WTC11 (cell line): ENCODE data around the gene NUP98. TPM values are rescaled to one million over a fixed set of nuclear protein-coding genes. Genes with fewer than 3 reads are reported as not detected.
A peak's percentile ranks its signal among the peaks of the same experiment; 100 is the strongest.

ENCODE experiments used
- ATAC-seq: fragments of 200-7000 bp; cut with Tn5 transposase; 2 replicates; pipeline ENCODE4 v1.10.0; 2021; ENCODE audit warnings: mild to moderate bottlenecking, moderate library complexity
- CTCF ChIA-PET: fragments of 300-600 bp; sonication (Branson Sonifier 250); formaldehyde crosslinking; loops from one replicate; lab custom pipeline; 2021; ENCODE audit warnings: antibody characterized with exemption; lab: Charles Lee
- POLR2A ChIA-PET: fragments of 350-600 bp; sonication (Branson Sonifier 250); formaldehyde crosslinking; loops from one replicate; lab custom pipeline; 2021; ENCODE audit warnings: antibody characterized with exemption; lab: Charles Lee
- DNase-seq: peaks from one replicate; pipeline ENCODE4 v3.0.0; 2021; ENCODE audit warnings: low spot score
- H3K27ac Mint-ChIP-seq: 2 replicates; pipeline ENCODE4 v1.8.0; 2021; ENCODE audit warnings: mixed read lengths
- H3K27me3 Mint-ChIP-seq: 2 replicates; pipeline ENCODE4 v1.8.0; 2021; ENCODE audit warnings: low read depth, mild to moderate bottlenecking, moderate library complexity, mixed read lengths
- H3K36me3 Mint-ChIP-seq: 2 replicates; pipeline ENCODE4 v1.8.0; 2021; ENCODE audit warnings: mixed read lengths
- H3K4me1 Mint-ChIP-seq: 2 replicates; pipeline ENCODE4 v1.8.0; 2022; ENCODE audit warnings: mixed read lengths
- H3K4me3 Mint-ChIP-seq: 2 replicates; pipeline ENCODE4 v1.8.0; 2021; ENCODE audit warnings: mild to moderate bottlenecking, moderate library complexity, mixed read lengths
- H3K9me3 Mint-ChIP-seq: 2 replicates; pipeline ENCODE4 v1.8.0; 2021; ENCODE audit warnings: mixed read lengths
- CREB1 ChIP-seq: sonication (generic); formaldehyde crosslinking; IDR thresholded peaks from 2 replicates; pipeline ENCODE4 v1.8.0; 2023; ENCODE audit warnings: mild to moderate bottlenecking, missing genetic modification reagents
- FOXJ3 ChIP-seq: sonication (generic); formaldehyde crosslinking; IDR thresholded peaks from 2 replicates; pipeline ENCODE4 v1.9.0; 2021; ENCODE audit warnings: missing genetic modification reagents, mild to moderate bottlenecking, borderline replicate concordance
- IRF1 ChIP-seq: sonication (generic); formaldehyde crosslinking; IDR thresholded peaks from 2 replicates; pipeline ENCODE4 v1.8.0; 2023; ENCODE audit warnings: missing genetic modification reagents
- KAT7 ChIP-seq: sonication (generic); formaldehyde crosslinking; IDR thresholded peaks from 2 replicates; pipeline ENCODE4 v1.8.1; 2023; ENCODE audit warnings: missing genetic modification reagents, mild to moderate bottlenecking, borderline replicate concordance
- NFYB ChIP-seq: sonication (generic); formaldehyde crosslinking; conservative IDR thresholded peaks from 2 replicates; pipeline ENCODE4 v1.8.0; 2022; ENCODE audit warnings: low read depth, missing genetic modification reagents
- ZNF121 ChIP-seq: sonication (generic); formaldehyde crosslinking; IDR thresholded peaks from 2 replicates; pipeline ENCODE4 v1.8.0; 2023; ENCODE audit warnings: missing genetic modification reagents
- ZNF138 ChIP-seq: sonication (generic); formaldehyde crosslinking; conservative IDR thresholded peaks from 2 replicates; pipeline ENCODE4 v1.8.1; 2022; ENCODE audit warnings: mild to moderate bottlenecking, moderate library complexity, missing genetic modification reagents
- ZNF219 ChIP-seq: sonication (generic); formaldehyde crosslinking; IDR thresholded peaks from 2 replicates; pipeline ENCODE4 v1.8.0; 2023; ENCODE audit warnings: missing genetic modification reagents, mild to moderate bottlenecking, borderline replicate concordance
- ZNF263 ChIP-seq: sonication (generic); formaldehyde crosslinking; IDR thresholded peaks from 2 replicates; pipeline ENCODE4 v1.8.1; 2022; ENCODE audit warnings: low read depth, mild to moderate bottlenecking, moderate library complexity, missing genetic modification reagents
- ZNF532 ChIP-seq: fragments of 250-450 bp; sonication (Bioruptor Pico); IDR thresholded peaks from 2 replicates; pipeline ENCODE4 v1.9.0; 2021; ENCODE audit warnings: mild to moderate bottlenecking, borderline replicate concordance
- total RNA-seq: library from RNA; stranded (reverse); gene quantifications from 3 replicates; pipeline ENCODE4 v1.2.3, GENCODE V29; 2021
- TF ChIP-seq, protein P1 (sequence below): fragments of 250-450 bp; sonication (Bioruptor Pico); IDR thresholded peaks from 2 replicates; pipeline ENCODE4 v1.9.0; 2021; ENCODE audit warnings: moderate library complexity, mild to moderate bottlenecking, inconsistent platforms, borderline replicate concordance

The NUP98 gene
- total RNA-seq, 1 experiment from 2014 or later: 81.4 TPM

- TF ChIP-seq, protein P1, sequence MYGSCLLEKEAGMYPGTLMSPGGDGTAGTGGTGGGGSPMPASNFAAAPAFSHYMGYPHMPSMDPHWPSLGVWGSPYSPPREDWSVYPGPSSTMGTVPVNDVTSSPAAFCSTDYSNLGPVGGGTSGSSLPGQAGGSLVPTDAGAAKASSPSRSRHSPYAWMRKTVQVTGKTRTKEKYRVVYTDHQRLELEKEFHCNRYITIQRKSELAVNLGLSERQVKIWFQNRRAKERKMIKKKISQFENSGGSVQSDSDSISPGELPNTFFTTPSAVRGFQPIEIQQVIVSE (CRISPR knock-in tag): no peak
- no peak for TF ChIP-seq FOXJ3
- TF ChIP-seq ZNF532 (CRISPR knock-in tag): no peak
- TF ChIP-seq ZNF219: no peak
These were observed 32.7 kb upstream of the NUP98 start (continued) for GRCh38 chr11:3830088-3830487.

DNA sequence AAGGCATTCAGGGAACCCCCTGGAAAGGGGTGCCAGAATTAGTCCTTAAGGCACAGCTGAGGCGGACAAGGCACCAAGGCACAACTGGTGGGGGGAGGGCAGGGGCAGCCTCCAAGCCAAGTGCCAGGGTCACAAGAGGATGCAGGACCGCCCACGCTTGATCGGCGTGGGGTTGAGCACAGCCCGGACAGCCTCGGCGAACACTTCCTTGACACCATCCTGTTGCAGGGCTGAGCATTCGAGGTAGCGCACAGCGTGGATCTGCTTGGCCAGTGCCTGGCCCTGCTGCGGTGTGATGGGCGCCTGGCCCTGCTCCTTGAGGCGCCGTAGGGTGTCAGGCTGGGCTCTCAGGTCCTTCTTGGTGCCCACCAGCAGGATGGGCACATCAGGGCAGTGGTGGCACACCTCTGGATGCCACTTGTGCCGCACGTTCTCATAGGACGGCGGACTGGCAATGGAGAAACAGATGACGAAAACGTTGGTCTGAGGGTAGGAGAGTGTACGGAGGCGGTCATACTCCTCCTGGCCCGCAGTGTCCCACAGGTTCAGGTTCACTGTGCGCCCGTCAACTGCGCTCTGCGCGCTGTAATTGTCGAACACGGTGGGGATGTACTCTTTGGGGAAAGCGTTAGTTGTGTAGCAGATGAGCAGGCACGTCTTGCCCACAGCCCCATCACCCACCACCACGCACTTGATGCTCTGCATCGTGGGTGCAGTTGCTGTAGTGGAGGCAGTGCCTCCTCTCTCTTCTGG, 30.3 kb upstream of the NUP98 start:
- Mint-ChIP-seq H3K4me3 (no peak overlapping the region), H3K4me1 (peaks cover 41% of the 10 kb centered on the region), H3K36me3 (peaks cover 43% of the 10 kb centered on the region), H3K27ac (no peak overlapping the region), H3K9me3 (no peaks in the 10 kb centered on the region), H3K27me3 (no peaks in the 10 kb centered on the region)
- peak; percentile 21; the same call in 1 of the 2 replicates for TF ChIP-seq NFYB
- no peak for TF ChIP-seq ZNF121 (CRISPR knock-in tag)
- ATAC-seq: no peak
- DNase-seq: no peak
- CTCF ChIA-PET: interaction anchor here (0.6 to 4.4 kb wide), 8 partner anchors 13 to 245 kb away, joined by 3 to 71 read pairs (median 14); partner anchors contain the start of genes PGAP2, RHOG and STIM1
- POLR2A ChIA-PET: interaction anchor here (0.7 to 1.5 kb wide), 2 partner anchors 10 to 23 kb away, joined by 3 read pairs; no protein-coding TSS in a partner anchor

- CTCF ChIA-PET: interaction anchor here (0.5 to 3.3 kb wide), 6 partner anchors 14 to 249 kb away, joined by 4 to 71 read pairs (median 14); partner anchors contain the start of genes PGAP2, RHOG and STIM1
- peak; percentile 42 for ATAC-seq
- Mint-ChIP-seq H3K4me1 (peaks cover 41% of the 10 kb centered on the region), H3K36me3 (peaks cover 43% of the 10 kb centered on the region), H3K9me3 (no peaks in the 10 kb centered on the region), H3K4me3 (no peak overlapping the region; the same call in 1 of the 2 replicates)
- POLR2A ChIA-PET: interaction anchor here (1.0 to 1.5 kb wide), 2 partner anchors 10 to 15 kb away, joined by 3 to 5 read pairs; partner anchors contain the start of gene RHOG
- no peak for TF ChIP-seq IRF1 (CRISPR knock-in tag)
- TF ChIP-seq ZNF138: no peak
- TF ChIP-seq CREB1 (CRISPR knock-in tag): no peak
- TF ChIP-seq, protein P1 (CRISPR knock-in tag): no peak
- TF ChIP-seq ZNF263 (CRISPR knock-in tag): no peak
- no peak for TF ChIP-seq KAT7 (CRISPR knock-in tag)
- TF ChIP-seq, all 79 proteins: peak for 0
- no peaks in the 10 kb centered on the region for H3K27me3 Mint-ChIP-seq
- peak overlapping the region; percentile 82 for H3K27ac Mint-ChIP-seq
- no peak for DNase-seq
These were observed 29.4 kb upstream of the NUP98 start for GRCh38 chr11:3826721-3827120.
